ENCODE measurements around the gene BBX. TPM values are rescaled to one million over a fixed set of nuclear protein-coding genes. Genes with fewer than 3 reads are reported as not detected.

BBX gene
- total and polyA plus RNA-seq, 2 experiments from 2014 or later, result 52.4 to 60.8 TPM

DNA sequence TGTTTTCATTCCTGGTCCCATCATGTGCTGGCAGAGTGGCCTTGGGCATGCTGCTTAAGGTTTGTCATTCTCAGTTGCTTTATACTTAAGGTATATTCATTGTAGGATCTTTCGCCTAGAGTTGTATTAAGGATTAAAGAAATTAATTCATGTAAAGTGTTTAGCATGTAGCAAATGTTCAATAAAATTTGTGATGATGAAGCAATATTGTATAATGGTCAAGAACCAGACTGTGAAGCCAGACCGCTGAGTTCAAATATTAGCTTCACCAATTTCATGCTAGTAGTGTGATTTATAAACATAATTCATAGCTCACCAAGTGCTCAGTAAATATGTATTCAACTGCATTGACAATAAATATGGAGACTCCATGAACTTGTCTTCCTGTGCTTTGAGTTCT lies 178.5 kb downstream of the BBX start:
- Histone ChIP-seq H3K79me2 (ENCODE audit: insufficient read depth) (no peaks in the 10 kb centered on the region), H3K4me1 (ENCODE audit: insufficient read depth) (peaks cover 8% of the 10 kb centered on the region; the same call in 1 of the 2 replicates), H3K9ac (no peak overlapping the region), H3K4me2 (ENCODE audit: unreplicated experiment) (no peak overlapping the region), H4K20me1 (ENCODE audit: insufficient read depth) (no peaks in the 10 kb centered on the region), H2AFZ (no peak overlapping the region), H3K4me3 (no peak overlapping the region), H3K27me3 (replicated peaks; ENCODE audit: insufficient read depth) (no peaks in the 10 kb centered on the region), H3K36me3 (ENCODE audit: low read depth) (no peaks in the 10 kb centered on the region), H3F3A (ENCODE audit: insufficient read depth) (no peaks in the 10 kb centered on the region), H3K9me2 (ENCODE audit: insufficient read depth) (no peaks in the 10 kb centered on the region), H3K9me3 (ENCODE audit: low read depth) (no peaks in the 10 kb centered on the region), H3K27ac (no peak overlapping the region)
- DNase-seq, result no peak
- 94 to 95% methylated on average over 2 of the region's 2 CpGs for WGBS, 2 experiments (ENCODE audit: low coverage in 1 of 2, low lambda C conversion rate in 2 of 2, missing lambda C conversion rate in 2 of 2)
- TF ChIP-seq EZH2 (IDR thresholded peaks at IDR 0.05; ENCODE audit: insufficient read depth, poor library complexity, severe bottlenecking) (no peak), EZH2phosphoT487 (IDR thresholded peaks at IDR 0.05; ENCODE audit: insufficient read depth, low read depth) (no peak)
- in situ Hi-C loops (cut with MboI), result no loop called here

DNA sequence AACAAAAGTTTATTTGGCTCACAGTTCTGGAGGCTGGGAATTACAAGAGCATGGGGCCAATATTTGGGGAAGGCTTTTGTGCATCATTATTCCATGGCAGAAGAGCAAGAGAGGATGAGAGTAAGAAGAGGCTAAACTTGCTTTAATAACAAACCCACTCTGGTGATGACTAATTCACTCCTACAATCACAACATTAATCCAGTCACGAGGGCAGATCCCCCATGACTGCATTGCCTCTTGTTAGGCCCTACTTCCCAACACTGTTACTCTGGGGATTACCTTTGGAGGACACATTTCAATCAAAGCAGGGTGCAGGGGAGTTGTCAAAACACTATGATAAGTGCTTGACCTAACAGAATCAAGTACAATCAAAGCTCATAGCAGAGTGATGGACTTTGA lies 181.7 kb downstream of the BBX start:
- Histone ChIP-seq H3K9me2 (ENCODE audit: insufficient read depth) (no peaks in the 10 kb centered on the region), H3K9ac (no peak overlapping the region), H4K20me1 (ENCODE audit: insufficient read depth) (no peaks in the 10 kb centered on the region), H3K27ac (no peak overlapping the region), H3K4me1 (ENCODE audit: insufficient read depth) (peaks cover 8% of the 10 kb centered on the region; the same call in 1 of the 2 replicates), H3F3A (ENCODE audit: insufficient read depth) (no peaks in the 10 kb centered on the region), H3K36me3 (ENCODE audit: low read depth) (no peaks in the 10 kb centered on the region), H3K4me2 (ENCODE audit: unreplicated experiment) (no peak overlapping the region), H3K27me3 (replicated peaks; ENCODE audit: insufficient read depth) (no peaks in the 10 kb centered on the region), H2AFZ (no peak overlapping the region), H3K9me3 (ENCODE audit: low read depth) (no peaks in the 10 kb centered on the region), H3K4me3 (no peak overlapping the region), H3K79me2 (ENCODE audit: insufficient read depth) (no peaks in the 10 kb centered on the region)
- in situ Hi-C loops (cut with MboI), result no loop called here
- no peak for TF ChIP-seq EZH2phosphoT487 (IDR thresholded peaks at IDR 0.05; ENCODE audit: insufficient read depth, low read depth)
- no peak for TF ChIP-seq EZH2 (IDR thresholded peaks at IDR 0.05; ENCODE audit: insufficient read depth, poor library complexity, severe bottlenecking)
- 0 to 16% methylated on average over 1 of the region's 1 CpG for WGBS, 2 experiments (ENCODE audit: low coverage in 1 of 2, low lambda C conversion rate in 2 of 2, missing lambda C conversion rate in 2 of 2)
- DNase-seq, result peak; percentile 58

DNA sequence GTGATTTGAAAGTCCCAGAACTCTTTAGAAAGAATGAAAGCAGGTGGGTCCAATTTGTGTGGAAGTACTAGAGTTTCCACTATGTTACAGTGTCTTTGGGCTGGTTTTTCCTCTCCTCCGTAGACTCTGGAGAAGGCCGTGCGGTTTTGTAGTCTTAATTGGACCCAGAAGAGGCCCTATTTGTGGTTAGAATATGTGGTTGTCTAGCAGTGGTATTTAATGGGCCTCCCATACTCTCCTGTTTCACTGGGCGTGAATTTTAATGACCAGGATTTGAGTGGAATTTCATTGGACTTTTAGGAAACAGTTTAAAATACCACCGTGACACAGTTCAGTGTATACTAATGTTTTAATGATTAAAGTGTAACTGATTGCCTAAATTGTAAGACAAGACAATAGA lies 182.3 kb downstream of the BBX start:
- Histone ChIP-seq H2AFZ (no peak overlapping the region), H4K20me1 (ENCODE audit: insufficient read depth) (no peaks in the 10 kb centered on the region), H3K27me3 (replicated peaks; ENCODE audit: insufficient read depth) (no peaks in the 10 kb centered on the region), H3K4me3 (no peak overlapping the region), H3K9me2 (ENCODE audit: insufficient read depth) (no peaks in the 10 kb centered on the region), H3F3A (ENCODE audit: insufficient read depth) (no peaks in the 10 kb centered on the region), H3K9ac (no peak overlapping the region), H3K4me2 (ENCODE audit: unreplicated experiment) (no peak overlapping the region), H3K4me1 (ENCODE audit: insufficient read depth) (peaks cover 8% of the 10 kb centered on the region; the same call in 1 of the 2 replicates), H3K9me3 (ENCODE audit: low read depth) (no peaks in the 10 kb centered on the region), H3K27ac (no peak overlapping the region), H3K36me3 (ENCODE audit: low read depth) (no peaks in the 10 kb centered on the region), H3K79me2 (ENCODE audit: insufficient read depth) (no peaks in the 10 kb centered on the region)
- in situ Hi-C loops (cut with MboI), result no loop called here
- TF ChIP-seq EZH2 (IDR thresholded peaks at IDR 0.05; ENCODE audit: insufficient read depth, poor library complexity, severe bottlenecking) (no peak), EZH2phosphoT487 (IDR thresholded peaks at IDR 0.05; ENCODE audit: insufficient read depth, low read depth) (no peak)
- DNase-seq, result no peak
- 39 to 40% methylated on average over 5 of the region's 5 CpGs for WGBS, 2 experiments (ENCODE audit: low coverage in 1 of 2, low lambda C conversion rate in 2 of 2, missing lambda C conversion rate in 2 of 2)

DNA sequence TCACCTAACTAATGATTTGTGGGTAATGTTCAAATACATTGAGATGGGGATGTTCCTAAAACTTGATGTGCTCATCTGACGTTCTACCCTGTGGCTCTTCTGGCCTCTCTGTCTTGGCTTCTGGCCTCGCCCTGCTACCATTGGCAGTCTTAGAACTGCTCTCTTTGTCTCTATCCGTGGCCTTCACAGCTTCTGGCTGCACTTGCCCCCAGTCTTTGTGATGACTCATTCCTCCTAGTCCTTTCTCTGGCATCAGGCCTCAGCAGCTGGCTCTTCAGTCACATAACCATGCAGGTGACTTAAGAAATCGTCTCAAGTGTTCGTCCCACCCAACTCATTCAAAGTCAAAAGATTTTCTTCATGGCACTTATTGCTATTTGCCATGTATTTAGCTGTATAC lies 188.1 kb downstream of the BBX start:
- Histone ChIP-seq H4K20me1 (ENCODE audit: insufficient read depth) (0 out of 2 replicates have a peak, but pooled peaks cover 3% of the 10 kb centered on the region), H2AFZ (no peak overlapping the region), H3K4me2 (ENCODE audit: unreplicated experiment) (no peak overlapping the region), H3K9me3 (ENCODE audit: low read depth) (no peaks in the 10 kb centered on the region), H3K27me3 (replicated peaks; ENCODE audit: insufficient read depth) (no peaks in the 10 kb centered on the region), H3K4me3 (no peak overlapping the region), H3K79me2 (ENCODE audit: insufficient read depth) (no peaks in the 10 kb centered on the region), H3F3A (ENCODE audit: insufficient read depth) (no peaks in the 10 kb centered on the region), H3K4me1 (ENCODE audit: insufficient read depth) (no peaks in the 10 kb centered on the region), H3K27ac (no peak overlapping the region), H3K9me2 (ENCODE audit: insufficient read depth) (no peaks in the 10 kb centered on the region), H3K36me3 (ENCODE audit: low read depth) (no peaks in the 10 kb centered on the region), H3K9ac (no peak overlapping the region)
- in situ Hi-C loops (cut with MboI), result no loop called here
- TF ChIP-seq EZH2 (IDR thresholded peaks at IDR 0.05; ENCODE audit: insufficient read depth, poor library complexity, severe bottlenecking) (no peak), EZH2phosphoT487 (IDR thresholded peaks at IDR 0.05; ENCODE audit: insufficient read depth, low read depth) (no peak)
- peak; percentile 59 for DNase-seq
- WGBS, 2 experiments (ENCODE audit: low coverage in 1 of 2, low lambda C conversion rate in 2 of 2, missing lambda C conversion rate in 2 of 2), result 63 to 67% methylated on average over 5 of the region's 5 CpGs

DNA sequence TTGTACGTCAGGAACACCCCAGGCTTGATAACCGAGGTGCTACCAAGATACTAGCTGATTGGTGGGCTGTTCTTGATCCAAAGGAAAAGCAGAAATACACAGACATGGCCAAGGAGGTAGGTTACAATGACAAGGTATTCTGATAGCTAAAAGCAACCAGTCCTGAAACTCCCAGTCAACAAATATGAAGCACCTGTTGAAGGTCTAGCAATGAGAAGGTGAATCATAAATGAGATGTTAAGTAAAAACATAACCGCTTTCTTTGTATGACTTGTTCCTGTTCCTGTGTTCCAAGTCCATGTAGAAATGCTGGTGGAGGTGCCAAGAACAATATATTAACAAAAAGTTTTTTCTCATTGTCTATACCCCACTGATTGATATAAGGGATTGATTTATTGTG lies 194.0 kb downstream of the BBX start:
- Histone ChIP-seq H3K4me3 (no peak overlapping the region), H3K4me1 (ENCODE audit: insufficient read depth) (peaks cover 20% of the 10 kb centered on the region), H2AFZ (no peak overlapping the region), H4K20me1 (ENCODE audit: insufficient read depth) (no peaks in the 10 kb centered on the region), H3K79me2 (ENCODE audit: insufficient read depth) (no peaks in the 10 kb centered on the region), H3K27ac (no peak overlapping the region), H3K4me2 (ENCODE audit: unreplicated experiment) (no peak overlapping the region), H3K36me3 (ENCODE audit: low read depth) (no peaks in the 10 kb centered on the region), H3F3A (ENCODE audit: insufficient read depth) (no peaks in the 10 kb centered on the region), H3K27me3 (replicated peaks; ENCODE audit: insufficient read depth) (no peaks in the 10 kb centered on the region), H3K9me2 (ENCODE audit: insufficient read depth) (no peaks in the 10 kb centered on the region), H3K9ac (no peak overlapping the region), H3K9me3 (ENCODE audit: low read depth) (no peaks in the 10 kb centered on the region)
- in situ Hi-C loops (cut with MboI), result no loop called here
- 92 to 97% methylated on average over 3 of the region's 3 CpGs for WGBS, 2 experiments (ENCODE audit: low coverage in 1 of 2, low lambda C conversion rate in 2 of 2, missing lambda C conversion rate in 2 of 2)
- DNase-seq, result no peak
- TF ChIP-seq EZH2phosphoT487 (IDR thresholded peaks at IDR 0.05; ENCODE audit: insufficient read depth, low read depth), result no peak

Measured in GM23248 (cell line).